Measurements from ENCODE around the gene LRP8. TPM values are rescaled to one million over a fixed set of nuclear protein-coding genes. Genes with fewer than 3 reads are reported as not detected.

The LRP8 gene
- polyA plus RNA-seq, 3 donors: 4.6 to 6.3 (median 5.1) TPM

GRCh38 chr1:53361541-53361961 is 33.7 kb upstream of the LRP8 start:
- DNase-seq (ENCODE audit: low read depth in 3 of 3, low spot score in 2 of 3): no peak

GRCh38 chr1:53359934-53360276 is 32.0 kb upstream of the LRP8 start:
- no peak for DNase-seq (ENCODE audit: low read depth in 3 of 3, low spot score in 2 of 3)

- no peak for DNase-seq (ENCODE audit: low read depth in 3 of 3, low spot score in 2 of 3)
Measured at GRCh38 chr1:53359225-53359933, 31.5 kb upstream of the LRP8 start.

GRCh38 chr1:53356637-53357036 is 28.8 kb upstream of the LRP8 start:
- DNase-seq (ENCODE audit: low read depth in 3 of 3, low spot score in 2 of 3): no peak

GRCh38 chr1:53354119-53354518 is 26.2 kb upstream of the LRP8 start:
- DNase-seq (ENCODE audit: low read depth in 3 of 3, low spot score in 2 of 3): no peak

GRCh38 chr1:53352561-53352960 is 24.7 kb upstream of the LRP8 start:
- DNase-seq (ENCODE audit: low read depth in 3 of 3, low spot score in 2 of 3): no peak

GRCh38 chr1:53350853-53351767 is 23.2 kb upstream of the LRP8 start:
- no peak for DNase-seq (ENCODE audit: low read depth in 3 of 3, low spot score in 2 of 3)

- DNase-seq (ENCODE audit: low read depth in 3 of 3, low spot score in 2 of 3): no peak
Measured at GRCh38 chr1:53349968-53350852, 22.3 kb upstream of the LRP8 start.

- DNase-seq (ENCODE audit: low read depth in 3 of 3, low spot score in 2 of 3): no peak
Measured at GRCh38 chr1:53349369-53349835, 21.5 kb upstream of the LRP8 start.

- DNase-seq (ENCODE audit: low read depth in 3 of 3, low spot score in 2 of 3): no peak
Measured at GRCh38 chr1:53348486-53349368, 20.9 kb upstream of the LRP8 start.

GRCh38 chr1:53346814-53347176 is 18.9 kb upstream of the LRP8 start:
- DNase-seq (ENCODE audit: low read depth in 3 of 3, low spot score in 2 of 3): no peak

GRCh38 chr1:53345996-53346813 is 18.3 kb upstream of the LRP8 start:
- DNase-seq (ENCODE audit: low read depth in 3 of 3, low spot score in 2 of 3): no peak

GRCh38 chr1:53344921-53345838 is 17.3 kb upstream of the LRP8 start:
- no peak for DNase-seq (ENCODE audit: low read depth in 3 of 3, low spot score in 2 of 3)

- DNase-seq (ENCODE audit: low read depth in 3 of 3, low spot score in 2 of 3): no peak
Measured at GRCh38 chr1:53343831-53344668, 16.2 kb upstream of the LRP8 start.

- no peak for DNase-seq (ENCODE audit: low read depth in 3 of 3, low spot score in 2 of 3)
Measured at GRCh38 chr1:53342735-53343470, 15.0 kb upstream of the LRP8 start.

GRCh38 chr1:53341961-53342707 is 14.3 kb upstream of the LRP8 start:
- DNase-seq (ENCODE audit: low read depth in 3 of 3, low spot score in 2 of 3): no peak
